COR-L47 (cell line): ENCODE results near the gene SLC6A17.
A peak's percentile ranks its signal among the peaks of the same experiment; 100 is the strongest.

Experiments
- DNase-seq: peaks from one replicate; lab custom pipeline; 2025; lab: John Stamatoyannopoulos, UW

The SLC6A17 gene

GRCh38 chr1:110150330-110151174 lies at the start of gene SLC6A17:
Gene SLC6A17 (plus strand): TSS chr1:110150494. CDS start chr1:110166930, 16,436 bp downstream.
- DNase-seq, result peak; percentile 6

DNA sequence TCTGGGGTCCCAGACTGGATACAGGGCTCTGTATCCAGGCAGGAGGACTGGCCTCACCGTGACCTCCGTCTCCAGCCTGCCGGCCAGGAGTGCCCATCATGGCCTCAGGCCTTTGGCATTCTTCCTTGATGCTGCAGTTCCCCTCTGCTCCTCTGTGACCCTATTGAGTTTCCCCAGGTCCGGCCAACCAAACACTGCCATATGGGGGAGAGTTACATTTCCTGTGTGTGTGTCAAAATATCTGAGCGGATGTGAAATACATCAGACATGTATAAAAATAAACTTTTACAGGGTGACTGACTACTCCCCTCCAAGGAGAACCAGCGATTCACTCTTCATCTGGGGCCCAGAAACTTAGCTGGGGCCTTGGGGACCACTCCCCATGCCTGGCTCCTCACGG lies 48.2 kb upstream of the SLC6A17 start:
- DNase-seq, result no peak

DNA sequence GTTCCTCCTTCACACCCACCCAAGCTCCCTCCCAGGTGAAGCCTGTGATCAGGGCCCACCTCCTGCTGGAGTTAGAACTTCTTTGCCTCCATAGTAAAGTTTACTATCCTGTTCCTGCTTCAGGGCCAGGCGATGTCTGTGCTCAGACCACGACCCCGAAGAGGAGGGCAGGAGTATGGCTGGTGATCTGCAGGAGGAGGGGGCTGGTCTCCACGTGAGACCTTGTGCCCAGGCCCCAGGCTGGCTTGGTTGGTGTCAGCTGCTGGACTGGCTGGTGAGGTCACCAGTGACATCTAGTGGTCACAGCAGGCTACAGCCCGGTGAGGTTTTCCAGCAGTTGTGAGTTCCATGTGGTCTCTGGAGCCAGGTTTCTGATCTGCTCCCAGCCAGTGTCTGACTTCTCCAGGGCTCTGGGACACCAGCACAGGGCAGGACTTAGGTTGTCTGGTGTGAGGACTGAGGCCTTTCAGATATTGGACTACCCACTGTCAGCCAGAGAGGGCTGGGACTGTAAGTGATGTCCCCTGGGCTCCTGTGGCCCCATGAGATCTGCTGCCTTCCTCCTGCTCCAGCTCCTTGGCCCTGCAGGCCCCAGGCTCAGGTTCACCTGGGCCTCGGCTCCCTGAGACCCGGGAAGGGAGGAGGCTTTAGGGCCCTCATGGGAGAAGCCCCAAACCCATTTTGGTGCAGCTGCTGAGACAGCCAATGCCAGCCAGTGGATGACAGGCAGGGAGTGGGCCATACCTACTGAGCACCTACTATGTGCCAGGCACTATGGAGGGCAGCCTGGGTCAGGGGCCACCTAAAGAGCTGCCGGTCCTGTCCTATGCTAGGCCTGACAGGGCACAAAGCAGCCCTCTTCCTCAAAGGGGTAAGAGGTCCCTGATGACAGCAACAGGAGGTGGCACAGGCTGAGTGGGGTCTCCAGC lies 44.0 kb upstream of the SLC6A17 start:
- peak; percentile 53 for DNase-seq

DNA sequence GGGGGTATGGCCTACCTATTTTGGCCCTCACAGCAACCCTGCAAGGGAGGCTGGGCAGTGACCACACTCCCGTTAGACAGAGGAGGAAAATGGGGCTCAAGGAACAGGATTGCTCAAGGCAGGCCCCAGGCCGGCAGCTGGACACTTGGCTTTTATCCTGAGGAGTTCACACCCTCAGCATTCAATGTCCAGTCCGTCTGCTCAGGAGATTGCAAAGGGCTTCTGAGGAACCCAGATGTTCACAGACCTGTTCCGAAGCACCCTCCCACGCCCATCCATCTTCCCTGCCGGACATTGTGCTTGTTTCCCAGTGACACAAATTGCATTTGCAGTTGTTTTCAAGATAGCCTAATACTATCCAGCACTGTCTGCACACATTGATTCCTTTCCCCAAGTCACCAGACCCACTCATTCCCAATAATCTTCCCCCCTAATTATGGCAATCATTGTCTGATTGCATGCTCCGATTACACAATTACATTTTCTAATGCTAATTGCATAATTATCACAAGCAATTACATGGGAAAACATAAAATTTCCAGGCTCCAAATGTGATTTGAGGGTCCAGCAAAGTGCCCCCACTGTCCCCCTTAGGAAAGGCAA lies 42.3 kb upstream of the SLC6A17 start:
- no peak for DNase-seq

- no peak for DNase-seq
Measured at GRCh38 chr1:110111081-110111480, 39.2 kb upstream of the SLC6A17 start.

- DNase-seq, result no peak
Measured at GRCh38 chr1:110112143-110112542, 38.2 kb upstream of the SLC6A17 start, which contains the start of gene UBL4B. Gene UBL4B (plus strand): TSS chr1:110112443. CDS start chr1:110112535, 92 bp downstream.

- DNase-seq, result peak; percentile 41
Measured at GRCh38 chr1:110112656-110113055, 37.6 kb upstream of the SLC6A17 start.

DNA sequence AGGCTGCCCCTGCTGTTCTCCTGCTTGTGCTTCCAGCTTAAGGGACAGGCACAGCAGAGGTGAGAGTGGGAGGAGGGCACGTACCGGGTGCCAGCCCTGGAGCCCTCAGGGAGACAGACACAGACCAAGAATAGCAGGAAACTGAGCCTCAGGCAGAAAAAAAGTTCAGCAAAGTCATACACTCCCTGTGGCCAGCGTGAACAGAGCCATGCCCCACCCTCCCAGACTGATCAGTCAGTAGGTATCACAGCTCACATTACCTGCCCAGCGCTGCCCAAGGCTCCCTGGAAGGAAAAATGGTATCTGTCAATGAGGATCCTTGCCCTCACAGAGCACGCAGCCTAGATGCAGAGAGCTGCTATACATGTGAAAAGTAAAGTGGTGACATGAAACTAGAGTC lies 36.7 kb upstream of the SLC6A17 start:
- no peak for DNase-seq

GRCh38 chr1:110114173-110114572 lies 36.1 kb upstream of the SLC6A17 start:
- no peak for DNase-seq

GRCh38 chr1:110114784-110115183 lies 35.5 kb upstream of the SLC6A17 start:
- peak; percentile 27 for DNase-seq

- DNase-seq, result peak; percentile 9
Measured at GRCh38 chr1:110118636-110119396, 31.5 kb upstream of the SLC6A17 start.

DNA sequence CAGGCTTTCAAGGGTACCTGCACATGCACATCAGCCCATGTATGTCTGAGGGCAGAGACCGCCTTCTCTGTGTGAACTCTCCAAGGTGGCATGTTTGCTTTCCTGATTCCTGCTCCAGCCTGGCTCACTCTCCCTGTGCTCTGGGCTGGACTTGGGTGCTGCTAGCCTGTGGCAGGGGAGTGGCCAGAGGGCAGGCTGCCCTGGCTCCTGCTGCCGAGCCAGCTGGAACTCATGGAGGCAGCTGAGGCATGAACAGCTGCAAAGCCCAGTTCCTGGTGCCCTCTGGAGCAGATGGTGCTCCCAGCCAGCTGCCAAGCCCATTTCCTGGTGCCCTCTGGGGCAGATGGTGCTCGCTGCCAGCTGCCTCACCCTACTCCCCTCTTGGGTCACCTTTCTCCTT lies 30.5 kb upstream of the SLC6A17 start:
- DNase-seq, result peak; percentile 58

DNA sequence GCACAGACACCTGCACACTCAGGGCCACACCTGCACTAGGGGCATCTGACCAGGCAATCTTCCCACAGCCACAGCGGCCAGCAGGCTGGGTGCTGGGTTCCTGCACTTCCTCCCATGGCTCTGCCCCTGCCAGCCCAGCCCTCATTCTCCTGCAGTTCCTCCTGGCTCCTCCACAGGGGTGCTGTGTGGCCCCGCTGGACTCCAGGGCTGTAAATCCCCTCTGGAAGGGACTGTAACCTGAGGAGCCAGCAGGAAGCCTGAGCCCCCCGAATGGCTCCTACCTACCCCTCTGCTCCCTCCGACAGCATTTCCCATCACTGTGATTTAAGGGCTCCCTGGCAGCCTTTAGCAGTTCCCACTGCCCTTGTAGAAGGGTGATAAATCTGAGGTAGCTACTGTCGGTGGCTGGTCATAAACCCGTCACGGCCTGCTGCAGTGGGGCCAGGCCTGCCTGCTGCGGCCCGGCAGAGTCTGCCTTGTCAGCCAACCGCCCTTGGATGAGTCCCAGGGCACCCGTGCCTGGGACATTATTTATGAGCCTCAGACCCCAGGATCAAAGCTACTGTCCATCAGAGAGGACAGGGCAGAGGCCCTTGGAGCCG lies 29.2 kb upstream of the SLC6A17 start:
- no peak for DNase-seq

- DNase-seq, result no peak
Measured at GRCh38 chr1:110123224-110123623, 27.1 kb upstream of the SLC6A17 start.

GRCh38 chr1:110125810-110126209 lies 24.5 kb upstream of the SLC6A17 start:
- no peak for DNase-seq

DNA sequence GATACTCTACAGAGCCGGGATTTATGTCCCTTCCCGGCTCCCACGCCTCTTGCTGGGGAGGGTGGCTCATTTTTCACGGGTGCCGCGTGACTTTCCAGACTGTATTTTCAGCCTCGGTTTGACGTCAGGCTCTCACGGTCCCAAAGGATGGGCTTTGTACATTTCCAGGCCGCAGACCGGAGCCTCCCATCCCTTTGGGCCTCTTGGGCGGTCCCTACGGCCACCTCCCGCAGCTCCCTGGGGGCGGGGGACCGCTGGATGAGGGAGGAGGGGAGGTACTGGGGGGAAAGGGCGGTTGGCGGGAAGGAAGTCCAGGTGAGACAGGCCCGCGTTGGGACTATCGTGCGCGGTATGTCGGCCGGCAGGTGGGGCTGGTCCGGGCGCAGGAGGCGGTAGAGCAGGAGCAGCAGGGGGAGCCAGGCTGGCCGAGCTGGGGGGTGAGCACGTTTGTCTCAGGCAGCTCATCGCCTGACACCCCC lies 20.1 kb upstream of the SLC6A17 start:
- DNase-seq, result no peak

GRCh38 chr1:110130989-110131388 lies 19.3 kb upstream of the SLC6A17 start:
- peak; percentile 17 for DNase-seq

DNA sequence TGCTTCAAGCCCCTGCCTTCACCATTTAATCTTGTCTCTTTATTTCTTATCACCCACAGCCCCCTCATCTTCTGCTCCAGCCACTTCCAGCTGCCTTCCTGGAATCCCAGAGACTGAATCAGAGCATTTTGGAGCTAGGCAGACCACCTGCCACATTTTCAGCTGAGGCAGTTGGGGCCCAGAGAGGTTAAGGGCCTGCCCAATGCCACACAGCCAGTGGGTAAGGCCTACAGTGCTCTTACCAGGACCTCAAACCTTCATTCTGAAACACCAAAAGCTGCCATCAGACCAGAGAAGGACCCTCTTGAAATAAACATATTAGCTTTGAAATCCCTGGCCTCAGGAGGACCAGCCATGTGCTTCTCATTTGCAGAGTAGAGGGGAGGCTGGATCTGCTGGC lies 17.6 kb upstream of the SLC6A17 start:
- no peak for DNase-seq

DNA sequence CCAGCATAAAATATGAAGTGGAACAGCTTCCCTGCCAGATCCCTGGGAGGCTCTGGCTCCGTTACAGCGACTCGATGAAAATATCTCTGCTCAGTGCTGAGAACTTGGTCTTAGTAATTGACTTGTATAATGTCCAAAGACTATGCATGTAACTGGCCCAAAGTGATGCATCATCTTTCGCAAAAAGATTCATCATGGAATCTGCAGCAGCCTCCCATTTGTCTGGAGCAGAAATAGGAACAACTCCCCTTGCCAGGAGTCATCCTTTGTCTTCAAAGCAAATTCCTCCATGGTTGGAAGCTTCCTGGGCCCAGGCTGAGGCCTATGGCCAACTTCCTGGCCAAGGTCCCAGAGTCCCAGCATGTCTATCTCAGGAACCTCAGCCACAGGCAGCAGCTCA lies 16.9 kb upstream of the SLC6A17 start:
- DNase-seq, result no peak

DNA sequence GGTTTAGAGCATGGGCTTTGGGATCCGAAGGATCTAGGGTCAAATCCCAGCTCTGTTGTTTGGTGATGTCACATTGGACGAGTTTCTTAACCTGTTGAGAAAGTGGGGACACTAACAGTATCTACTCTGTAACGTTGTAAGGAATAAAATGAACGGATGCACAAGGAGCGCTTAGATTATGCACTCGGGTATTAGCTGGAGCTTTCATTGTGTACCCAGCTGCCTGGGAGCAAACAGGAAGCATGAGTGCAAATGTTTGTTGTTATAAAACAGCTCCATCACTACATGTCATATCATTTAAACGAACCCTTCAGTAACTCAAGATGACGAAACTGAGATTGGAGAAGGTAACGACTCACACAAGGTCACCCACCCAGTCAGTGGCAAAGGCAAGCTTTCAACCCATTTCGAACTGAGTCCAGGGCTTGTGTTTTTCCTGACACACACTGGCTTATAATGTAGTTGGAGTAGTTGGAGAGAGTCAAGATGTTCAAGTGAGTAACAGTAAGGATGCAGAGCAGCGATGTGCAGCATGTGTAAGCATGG lies 16.2 kb upstream of the SLC6A17 start:
- peak; percentile 79 for DNase-seq

DNA sequence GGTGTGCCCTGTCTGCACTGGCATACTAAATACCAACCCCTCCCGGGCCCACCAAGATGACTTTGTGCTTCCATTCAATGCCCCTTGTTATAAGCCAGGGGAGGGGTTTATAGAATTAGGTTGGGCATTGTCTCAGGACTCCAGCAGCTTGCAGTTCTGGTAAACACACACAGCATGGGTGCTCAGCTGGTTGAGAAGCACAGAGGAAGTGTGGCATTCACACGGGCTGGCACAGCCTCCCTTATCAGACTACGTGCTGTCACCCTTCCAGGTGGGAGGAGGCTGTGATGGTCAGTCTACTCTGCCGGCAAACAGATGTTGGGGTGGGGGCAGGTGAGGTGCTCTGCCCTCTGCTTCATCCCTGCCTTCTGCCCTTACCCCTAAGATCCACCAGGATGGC lies 15.0 kb upstream of the SLC6A17 start:
- peak; percentile 92 for DNase-seq
